H4 (cell line): Measurements from ENCODE around the gene DNLZ. TPM values are rescaled to one million over a fixed set of nuclear protein-coding genes. Genes with fewer than 3 reads are reported as not detected.

Experiments
- DNase-seq: peaks from one replicate; pipeline ENCODE4 v3.0.0-alpha.2; 2015; ENCODE audit warnings: low spot score
- total RNA-seq: library from RNA; depleted of rRNA; stranded (reverse); fragments of >200 nt; shearing (Covaris generic); gene quantifications from 2 replicates; pipeline ENCODE4 v1.2.3, GENCODE V29; 2014; rRNA removed

DNLZ gene
- total RNA-seq, 1 experiment from 2014 or later, result 26.5 TPM

GRCh38 chr9:136317695-136318094, 45.8 kb downstream of the DNLZ start:
- no peak for DNase-seq

- no peak for DNase-seq
Measured at GRCh38 chr9:136316896-136317676, 46.5 kb downstream of the DNLZ start.

GRCh38 chr9:136316271-136316751, 47.2 kb downstream of the DNLZ start:
- DNase-seq, result no peak

GRCh38 chr9:136314944-136315343, 48.6 kb downstream of the DNLZ start:
- no peak for DNase-seq

DNA sequence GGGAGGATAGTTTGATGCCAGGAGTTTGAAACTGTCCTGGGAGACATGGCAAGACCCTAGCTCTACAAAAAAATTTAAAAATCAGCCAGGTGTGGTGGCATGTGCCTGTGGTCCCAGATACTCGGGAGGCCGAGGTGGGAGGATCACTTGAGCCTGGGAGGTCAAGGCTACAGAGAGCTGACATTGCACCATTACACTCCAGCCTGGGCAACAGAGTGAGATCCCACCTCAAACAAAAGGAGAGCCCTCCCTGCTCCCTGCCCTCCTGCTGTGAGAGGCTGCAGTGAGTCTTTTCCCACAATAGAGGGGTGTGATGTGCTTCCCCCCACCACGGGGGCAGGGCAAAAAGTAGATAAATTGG, 49.5 kb downstream of the DNLZ start:
- no peak for DNase-seq

- DNase-seq, result no peak
Measured at GRCh38 chr9:136313111-136314055, 50.2 kb downstream of the DNLZ start.

GRCh38 chr9:136312436-136312835, 51.1 kb downstream of the DNLZ start:
- DNase-seq, result no peak

DNA sequence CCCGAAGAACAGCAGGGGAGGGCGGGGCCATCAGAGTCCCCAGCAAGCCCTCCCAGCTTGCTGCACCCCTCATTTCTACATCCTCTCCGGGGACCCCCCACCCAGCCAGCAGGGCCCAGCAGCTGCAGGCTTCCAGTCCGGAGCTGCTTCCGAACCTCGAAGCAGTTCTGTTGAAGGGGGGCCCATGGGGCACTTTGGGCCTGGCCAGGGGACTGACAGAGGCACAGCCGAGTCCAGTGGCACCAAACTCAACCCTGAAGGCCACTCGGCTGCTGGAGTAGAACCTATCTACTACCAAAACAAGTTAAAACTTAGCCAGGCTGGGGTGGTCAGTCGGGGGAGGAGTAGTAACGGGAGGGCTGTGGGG, 51.6 kb downstream of the DNLZ start:
- no peak for DNase-seq

DNA sequence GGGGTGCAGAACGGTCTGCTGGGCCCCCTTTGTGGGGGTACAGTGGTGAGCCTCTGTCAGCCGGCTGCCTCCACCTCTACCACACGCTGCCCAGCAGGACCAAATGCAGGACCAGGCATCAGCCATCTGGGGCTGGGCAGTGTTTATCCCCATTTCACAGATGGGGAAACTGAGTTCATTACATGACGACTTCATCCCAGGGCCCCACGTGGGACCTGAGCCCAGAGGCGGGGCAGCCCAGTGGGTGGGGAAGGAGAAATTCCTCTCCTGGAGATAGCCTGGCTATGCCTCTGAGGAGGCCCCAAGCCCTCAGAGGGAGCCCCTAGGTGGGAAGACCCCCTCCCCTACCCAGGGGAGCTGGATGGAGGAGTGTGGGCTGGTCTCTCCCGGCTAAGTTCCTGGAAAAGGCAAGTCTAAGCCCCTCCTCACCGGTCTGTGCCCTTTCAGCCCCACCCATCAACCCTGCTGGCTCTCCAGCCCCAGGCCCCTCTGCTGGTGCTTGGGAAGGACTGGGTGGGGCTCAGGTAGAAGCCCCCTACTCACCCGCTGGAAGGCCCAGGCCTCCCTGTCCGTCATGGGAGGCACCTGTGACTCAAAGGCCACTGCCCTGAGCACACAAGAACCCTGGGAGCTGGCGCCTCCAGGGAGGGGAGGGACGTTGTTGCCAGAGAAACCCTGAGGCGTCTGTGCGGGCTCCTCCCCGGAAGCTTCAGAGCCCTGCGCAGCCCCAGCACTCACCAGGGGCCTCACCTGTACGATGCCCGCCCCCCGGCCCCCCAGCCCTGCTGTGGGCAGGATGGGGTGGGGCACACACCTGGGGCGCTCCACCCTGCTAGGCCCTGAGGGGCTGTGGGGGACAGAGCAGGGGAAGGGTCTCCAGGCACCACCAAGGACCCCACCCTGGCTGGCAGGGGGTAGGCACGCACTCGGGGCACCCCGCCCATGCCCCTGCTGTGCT, 52.2 kb downstream of the DNLZ start:
- no peak for DNase-seq

- DNase-seq, result no peak
Measured at GRCh38 chr9:136310273-136311030, 53.1 kb downstream of the DNLZ start.

- no peak for DNase-seq
Measured at GRCh38 chr9:136309806-136310220, 53.7 kb downstream of the DNLZ start.

Other genes with a start within 250 kb of the DNLZ start
- 12.5 and 20.3 TPM in 2 replicates for gene TMEM250, start 244.9 kb downstream of the DNLZ start, total RNA-seq
- not detected in 2 replicates for gene LHX3, start 158.6 kb downstream of the DNLZ start, total RNA-seq
- 9.2 and 10.3 TPM in 2 replicates for gene QSOX2, start 117.9 kb downstream of the DNLZ start, total RNA-seq
- gene CCDC187, start 59.6 kb downstream of the DNLZ start, total RNA-seq, result not detected in 2 replicates
- 5.1 and 8.9 TPM in 2 replicates for gene GPSM1, start 36.2 kb downstream of the DNLZ start, total RNA-seq
- gene CARD9, start 9.9 kb upstream of the DNLZ start, total RNA-seq, result 0.17 and 0.18 TPM in 2 replicates
- 2.8 and 5.6 TPM in 2 replicates for gene SNAPC4, start 36.4 kb upstream of the DNLZ start, total RNA-seq
- gene ENTR1, start 46.9 kb upstream of the DNLZ start, total RNA-seq, result 36.5 and 51.3 TPM in 2 replicates
- 44.4 and 64.2 TPM in 2 replicates for gene PMPCA, start 46.9 kb upstream of the DNLZ start, total RNA-seq
- gene INPP5E, start 76.1 kb upstream of the DNLZ start, total RNA-seq, result 2.4 and 3.9 TPM in 2 replicates
- gene SEC16A, start 119.3 kb upstream of the DNLZ start, total RNA-seq, result 18.7 and 19.0 TPM in 2 replicates
- gene NOTCH1, start 182.3 kb upstream of the DNLZ start, total RNA-seq, result 2.4 and 3.2 TPM in 2 replicates